GM10847 (cell line): Measurements from ENCODE around the gene TMUB2.
A peak's percentile ranks its signal among the peaks of the same experiment; 100 is the strongest.

ENCODE experiments used
- POLR2A ChIP-seq: IDR thresholded peaks from 2 replicates; pipeline ENCODE4 v1.6.1; 2011; ENCODE audit not compliant: insufficient read length; ENCODE audit errors: extremely low read depth

TMUB2 gene

DNA sequence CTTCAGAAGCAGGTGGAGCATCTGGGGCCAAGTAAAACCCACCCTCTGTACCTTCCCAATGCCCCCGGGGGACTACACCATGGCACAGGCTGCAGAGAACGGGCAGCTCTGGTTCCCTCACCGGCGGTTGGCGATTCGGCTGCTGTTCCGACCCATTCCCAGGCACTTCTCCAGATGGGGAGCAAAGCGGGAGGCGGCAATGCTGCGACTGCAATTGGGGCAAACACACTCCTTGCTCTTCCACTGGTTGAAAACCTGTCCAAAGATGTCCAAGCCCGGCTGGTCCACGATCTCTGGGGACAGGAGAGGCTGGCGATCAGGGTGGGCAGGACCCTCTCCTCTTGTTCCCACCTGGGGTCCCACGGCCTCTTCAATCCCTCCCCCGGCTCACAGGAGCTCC is 10.3 kb downstream of the TMUB2 start:
- no peak for TF ChIP-seq POLR2A

DNA sequence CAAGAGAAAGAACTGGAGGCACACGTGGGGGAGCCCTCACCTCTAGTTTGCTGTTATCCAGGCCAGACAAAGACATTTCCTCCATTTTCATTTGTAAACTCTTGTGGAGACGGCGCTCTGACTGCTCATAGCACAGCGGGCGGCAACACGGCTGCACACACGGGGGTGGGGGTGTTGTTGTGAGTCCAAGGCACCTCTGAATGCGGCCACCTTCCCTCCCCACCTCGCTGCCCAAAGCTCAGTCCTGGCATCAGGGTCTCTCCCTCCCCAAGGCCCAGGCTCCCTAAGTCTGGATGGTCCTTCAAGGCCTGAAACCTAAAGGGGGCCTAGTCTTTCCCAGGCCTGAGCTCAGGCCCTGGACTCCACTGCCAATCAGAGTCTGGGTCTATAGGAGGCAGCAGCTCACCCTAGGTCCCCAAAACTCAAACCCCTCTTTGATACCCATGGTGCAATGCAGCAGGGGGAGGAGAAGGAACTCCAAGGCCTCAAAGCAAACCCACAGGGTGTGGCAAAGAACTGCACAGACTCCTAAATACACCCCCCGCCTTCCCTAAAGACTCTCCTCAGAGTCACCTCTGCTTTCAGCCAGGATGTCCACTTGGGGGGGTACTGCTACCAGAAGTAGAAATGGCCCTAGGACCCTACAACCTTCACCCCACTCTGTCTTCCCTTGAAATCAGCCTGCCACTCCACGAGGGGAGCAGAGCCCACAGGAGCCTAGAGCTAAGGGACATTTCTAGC is 11.4 kb downstream of the TMUB2 start:
- TF ChIP-seq POLR2A: no peak

DNA sequence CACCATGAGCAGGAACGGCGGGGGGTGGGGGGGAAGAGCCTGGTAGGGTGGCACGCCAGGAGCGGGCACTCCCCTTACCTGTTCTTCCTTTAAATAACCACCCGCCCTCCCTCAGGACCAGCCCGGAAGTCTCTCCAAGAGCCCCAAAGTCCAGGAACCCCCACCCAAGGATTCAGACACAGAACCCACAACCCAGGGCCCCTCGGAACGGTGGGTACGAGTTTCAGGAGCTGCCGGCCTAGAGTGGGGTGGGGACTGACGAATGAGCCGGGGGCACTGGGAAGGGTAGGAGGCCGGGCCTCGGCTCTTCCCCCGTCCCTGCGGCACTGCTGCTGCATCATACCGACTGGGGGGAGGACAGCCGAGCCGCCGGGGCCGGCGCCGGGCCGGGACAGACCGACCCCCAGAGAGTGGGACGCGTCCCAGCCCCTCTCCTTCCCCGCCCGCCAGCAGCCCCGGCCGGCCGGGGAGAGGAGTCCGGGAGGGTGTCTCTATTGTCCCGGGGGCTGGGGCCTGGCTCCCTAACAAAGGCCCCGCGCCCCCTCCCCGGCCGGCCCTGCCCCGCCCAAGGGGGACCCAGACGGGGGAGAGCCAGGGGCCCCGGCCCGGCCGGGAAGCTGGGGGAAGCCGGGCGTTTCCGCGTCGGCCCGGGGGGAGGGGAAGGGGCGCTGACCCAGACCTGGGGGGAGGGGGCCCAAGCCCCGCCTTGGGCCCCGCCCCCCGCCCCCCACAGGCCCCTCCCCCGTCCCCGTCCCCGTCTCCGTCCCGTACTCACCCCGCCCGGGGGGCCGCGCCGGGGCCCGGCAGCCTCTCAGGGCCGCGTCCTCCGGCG is 12.2 kb downstream of the TMUB2 start:
- no peak for TF ChIP-seq POLR2A

DNA sequence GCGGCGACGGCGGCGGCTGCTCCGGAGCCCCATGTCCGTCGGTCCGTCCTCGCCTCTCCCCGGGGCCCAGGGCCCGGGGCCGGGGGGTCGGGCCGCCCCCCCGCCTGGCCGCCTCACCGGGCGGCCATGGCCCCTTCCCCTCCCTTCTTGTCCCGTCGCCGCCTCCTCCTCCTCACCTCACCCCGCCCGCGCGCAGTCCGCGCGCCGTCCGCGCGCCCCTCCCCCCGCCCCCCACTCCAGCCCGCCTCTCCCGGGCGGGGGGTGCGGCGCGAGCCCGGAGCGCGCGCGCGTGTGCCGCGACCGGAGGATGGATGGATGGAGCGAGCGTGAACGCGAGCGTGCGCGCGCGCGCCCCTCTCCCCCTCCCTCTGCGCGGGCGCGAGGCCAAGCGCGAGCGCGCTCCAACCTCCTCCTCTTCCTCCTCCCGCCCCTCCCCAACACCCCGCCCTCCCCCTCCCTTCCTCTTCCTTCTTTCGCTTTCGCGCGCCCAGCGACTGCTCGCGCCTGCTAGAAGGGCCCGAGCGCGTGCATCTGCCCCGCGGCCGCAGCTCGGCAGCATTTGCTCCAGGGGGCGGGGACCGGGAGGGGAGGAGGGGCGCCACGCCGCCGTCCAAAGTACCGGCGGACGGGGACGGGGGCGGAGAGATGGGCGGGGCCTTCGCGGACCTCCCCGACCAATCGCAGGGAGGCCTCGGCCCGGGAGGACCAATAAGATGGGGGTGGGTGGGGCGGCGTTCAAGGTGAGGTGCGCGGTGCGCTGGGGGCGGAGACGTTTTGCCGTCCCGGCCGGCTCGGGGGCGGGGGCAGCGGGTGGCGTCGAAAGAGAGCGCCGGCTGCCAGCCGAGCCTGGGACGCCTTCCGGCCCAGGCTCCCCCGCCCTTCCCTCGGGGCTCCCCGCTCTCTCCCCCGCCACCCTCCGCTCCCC is 13.0 kb downstream of the TMUB2 start, which contains the start of gene ATXN7L3:
Gene ATXN7L3 (minus strand): TSS at position 332 of the 925 bp plus-strand sequence. CDS start 1,814 bp downstream, outside the sequence.
- TF ChIP-seq POLR2A: peak; percentile 47

DNA sequence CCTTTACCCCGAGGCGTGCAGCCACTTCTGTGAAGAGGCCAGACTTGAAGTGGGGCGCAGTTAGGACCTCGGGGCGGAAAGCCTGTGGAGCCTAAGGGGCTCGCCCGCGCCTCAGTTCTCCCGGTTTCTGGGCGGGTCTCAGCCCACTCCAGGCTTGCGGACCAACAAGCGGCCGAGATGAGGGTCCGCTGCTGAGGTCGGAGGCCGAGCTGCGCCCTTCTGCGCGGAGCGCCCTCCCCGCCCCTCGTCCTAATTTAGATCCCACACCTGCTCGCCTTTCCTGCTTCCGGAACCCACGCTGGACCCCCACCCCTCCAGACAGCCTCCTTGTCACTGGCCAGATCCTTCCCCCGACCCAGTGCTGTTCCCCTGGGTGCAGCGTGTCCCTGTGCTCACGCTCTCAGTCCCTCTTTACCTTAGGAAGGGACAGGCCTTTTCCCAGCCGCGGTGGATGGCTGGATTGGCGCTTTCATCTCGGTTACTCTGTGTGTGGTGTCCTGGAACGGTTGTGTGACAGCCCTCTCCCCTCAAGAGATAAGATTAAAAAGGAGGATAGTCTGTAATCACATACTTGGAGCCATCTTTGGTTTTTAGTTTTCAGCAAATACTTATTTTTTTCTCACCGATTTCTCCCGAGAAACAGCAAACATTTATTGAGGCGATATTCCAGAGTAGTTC is 13.8 kb downstream of the TMUB2 start:
- peak; percentile 36 for TF ChIP-seq POLR2A

DNA sequence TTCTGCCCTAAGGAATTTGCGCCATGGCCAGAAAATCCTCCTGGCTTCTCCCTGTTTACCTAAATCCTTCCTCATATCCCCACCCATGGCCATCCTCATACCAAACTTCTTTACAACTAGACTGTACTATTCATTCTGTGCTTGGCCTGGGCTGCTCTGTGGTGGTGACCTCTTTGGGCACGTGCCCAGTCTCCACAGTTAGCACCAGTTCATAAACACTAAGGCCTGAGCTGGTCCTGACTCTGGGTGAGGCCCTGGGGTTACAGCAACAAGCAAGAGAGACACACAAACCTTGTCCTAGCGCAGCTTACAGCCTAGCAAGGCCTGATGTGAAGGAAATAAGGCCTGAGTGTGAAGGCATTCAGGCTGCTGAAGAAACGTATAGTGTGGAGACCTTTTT is 16.0 kb downstream of the TMUB2 start:
- no peak for TF ChIP-seq POLR2A

DNA sequence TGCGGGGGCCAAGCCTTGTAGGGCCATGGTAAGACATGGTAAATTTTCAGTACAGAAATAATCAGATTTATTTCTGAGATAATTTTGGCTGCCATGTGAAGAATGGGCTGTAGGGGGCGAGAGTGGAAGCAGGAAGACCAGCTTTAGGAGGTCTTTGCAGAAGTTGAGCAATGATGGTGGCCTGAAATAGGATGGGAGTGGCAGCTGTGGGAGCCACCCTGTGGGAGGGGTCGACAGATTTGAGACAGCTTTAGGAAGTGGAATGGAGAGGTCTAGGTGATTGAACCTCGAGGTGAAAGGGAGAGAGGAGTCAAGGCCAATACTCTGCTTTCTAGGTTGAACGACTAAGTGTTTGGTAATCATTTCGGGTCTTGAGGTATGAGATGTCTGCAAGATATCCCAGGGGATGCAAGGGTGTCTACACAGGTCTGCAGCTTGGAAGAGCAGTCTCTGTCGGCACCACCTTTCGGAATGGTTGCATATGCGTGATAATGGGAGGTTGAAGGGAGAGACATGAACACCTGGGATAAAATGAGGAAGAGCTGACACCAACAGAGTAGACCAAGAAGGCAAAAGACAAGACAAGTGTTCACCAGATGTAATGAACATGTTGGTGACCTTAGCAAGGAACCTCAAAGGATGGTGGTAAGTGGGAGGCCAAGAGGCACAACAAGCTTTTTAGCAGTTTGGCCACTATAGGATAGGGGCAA is 17.1 kb downstream of the TMUB2 start:
- no peak for TF ChIP-seq POLR2A

DNA sequence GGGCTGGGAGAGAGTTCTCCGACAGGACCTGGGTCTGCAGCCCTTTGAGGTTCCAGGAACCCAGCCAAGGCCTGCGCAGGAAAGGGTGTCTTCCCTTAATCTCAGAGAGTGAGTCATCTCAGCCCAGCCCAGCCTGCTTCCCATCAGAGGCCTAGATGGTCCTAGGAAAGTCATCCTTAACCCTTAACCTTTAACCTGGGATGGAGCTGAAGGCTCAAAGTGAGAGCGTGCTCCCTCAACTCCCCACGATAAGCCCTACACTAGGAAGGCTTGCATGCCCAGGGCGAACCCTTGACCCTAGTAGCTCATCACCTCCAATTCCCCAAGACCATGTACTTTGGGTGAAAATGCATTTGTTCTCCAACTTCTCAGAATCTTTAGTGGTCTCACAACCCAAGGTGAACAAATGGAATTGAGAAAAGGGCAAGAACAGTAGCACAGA is 17.7 kb downstream of the TMUB2 start:
- no peak for TF ChIP-seq POLR2A

DNA sequence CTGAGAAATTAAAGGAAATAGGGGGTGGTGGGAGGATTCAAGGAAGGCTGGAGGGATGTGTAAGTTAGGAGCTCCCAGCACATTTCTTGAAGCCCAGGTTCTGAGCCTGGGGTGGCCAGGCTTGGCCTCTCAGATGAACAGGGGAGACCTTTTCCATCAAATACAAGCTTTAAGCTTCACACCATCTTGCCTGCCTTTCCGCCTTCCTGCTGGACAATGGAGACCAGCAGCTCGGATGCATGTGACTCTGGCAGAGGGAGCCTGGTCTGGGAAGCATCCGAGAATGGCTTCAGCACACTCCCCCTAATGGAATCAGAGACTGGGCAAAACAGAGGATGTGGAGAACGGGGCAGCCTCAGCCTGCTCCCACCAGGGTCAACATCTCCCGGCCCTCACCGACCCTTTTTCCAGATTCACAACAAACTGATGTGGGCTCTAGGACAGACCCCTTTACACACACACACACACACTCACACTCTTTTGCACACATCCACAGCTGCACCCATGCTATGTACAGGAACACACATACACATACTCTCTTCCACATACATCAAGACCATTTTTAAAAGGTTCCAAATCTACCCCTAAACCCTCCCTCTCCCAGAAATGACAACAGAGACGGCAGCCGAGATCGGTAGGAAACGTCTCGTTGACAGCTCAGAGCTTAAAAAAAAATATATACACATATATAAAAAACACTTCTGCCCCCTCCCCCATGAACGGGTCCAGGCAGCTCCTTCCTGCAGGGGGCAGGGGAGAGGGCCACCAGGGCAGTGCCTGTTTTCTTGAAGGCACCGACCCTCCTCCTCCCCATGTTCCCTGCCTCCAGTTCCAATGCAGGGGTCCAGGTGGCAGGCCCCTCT is 19.4 kb downstream of the TMUB2 start:
- TF ChIP-seq POLR2A: no peak

DNA sequence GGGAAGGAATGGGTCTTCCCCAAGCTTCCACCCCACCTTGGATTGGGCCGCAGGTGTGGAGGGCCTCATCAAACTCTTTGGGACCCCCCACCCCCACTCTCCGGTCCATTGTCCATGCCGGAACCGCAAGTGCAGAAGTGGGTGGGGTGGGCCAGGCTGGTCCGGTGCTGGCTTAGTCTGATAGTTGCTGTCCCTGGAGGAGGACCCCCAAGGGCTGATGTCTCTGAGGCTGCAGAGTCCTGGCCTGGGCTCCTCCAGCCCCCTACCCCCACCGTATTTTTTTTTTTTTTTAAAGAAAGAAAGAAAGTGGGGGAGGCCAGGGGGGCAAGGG is 20.0 kb downstream of the TMUB2 start:
- TF ChIP-seq POLR2A: no peak

DNA sequence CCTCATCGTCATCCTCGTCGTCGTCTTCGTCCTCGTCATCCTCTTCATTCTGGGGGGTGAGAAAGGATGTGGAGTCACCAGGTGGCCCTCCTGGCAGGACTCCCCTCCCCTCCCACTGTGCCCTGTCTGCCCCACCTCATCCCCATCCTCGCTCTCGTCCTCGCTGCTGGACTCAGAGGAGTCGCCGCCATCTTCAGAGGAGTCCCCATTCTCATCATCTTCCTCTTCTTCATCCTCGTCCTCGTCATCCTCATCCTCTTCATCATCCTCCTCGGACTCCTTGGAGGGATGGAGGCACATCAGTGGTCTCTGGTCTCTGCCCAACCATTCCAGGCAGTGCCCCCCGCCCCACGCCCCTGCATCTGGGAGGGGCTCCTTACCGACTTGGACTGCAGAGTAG is 20.5 kb downstream of the TMUB2 start:
- no peak for TF ChIP-seq POLR2A

DNA sequence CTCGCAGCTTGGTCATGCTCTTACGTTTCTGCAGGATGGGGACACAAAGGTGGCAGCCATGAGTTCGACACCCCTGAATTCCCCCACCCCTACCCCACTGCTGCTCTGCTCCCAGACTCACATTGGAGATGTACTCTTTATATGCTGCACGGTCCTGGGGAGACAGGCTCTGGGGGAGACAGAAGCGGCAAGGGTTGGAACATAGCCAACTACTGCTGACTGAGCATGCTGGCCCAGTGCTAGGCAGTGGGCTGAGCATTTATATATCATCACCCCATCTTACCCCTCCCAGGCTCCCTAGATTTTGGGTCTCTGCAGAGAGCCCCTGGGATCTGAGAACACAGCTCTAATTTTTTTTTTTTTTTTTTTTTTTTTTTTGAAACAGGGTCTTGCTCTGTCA is 21.0 kb downstream of the TMUB2 start:
- no peak for TF ChIP-seq POLR2A

DNA sequence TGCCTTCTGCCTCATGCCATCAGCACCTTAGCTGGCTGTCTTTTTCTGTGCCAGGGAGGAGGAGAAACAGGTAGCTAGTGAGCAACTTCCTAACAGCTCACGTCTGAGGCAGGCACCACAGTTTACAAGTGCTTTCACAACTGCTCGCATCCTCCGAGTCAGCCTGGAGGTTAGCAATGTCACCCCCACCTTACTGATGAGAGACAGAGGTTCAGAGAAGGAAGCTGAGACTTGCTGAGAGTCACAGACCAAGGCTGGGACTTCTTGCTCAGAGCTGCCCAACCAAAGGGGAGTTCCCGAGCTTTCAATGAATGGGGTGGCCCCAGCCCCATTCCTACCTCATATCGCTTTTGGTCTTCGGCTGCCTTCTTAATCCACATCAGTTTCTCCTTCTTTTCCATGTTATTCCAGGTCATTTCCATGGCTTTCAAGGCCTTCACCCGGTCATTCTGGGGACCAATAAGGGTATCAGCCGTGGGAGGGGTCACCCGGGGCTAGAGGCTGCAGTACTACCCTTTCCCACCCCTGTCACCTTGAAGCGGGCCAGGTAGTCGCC is 23.1 kb downstream of the TMUB2 start:
- TF ChIP-seq POLR2A: no peak
